HepG2 (cell line): Measurements from ENCODE around the gene CBX5. TPM values are rescaled to one million over a fixed set of nuclear protein-coding genes. Genes with fewer than 3 reads are reported as not detected.
A peak's percentile ranks its signal among the peaks of the same experiment; 100 is the strongest.

ENCODE experiments used
- CBX1 ChIP-seq: IDR thresholded peaks from one replicate; pipeline ENCODE4 v1.6.1; 2016; ENCODE audit warnings: antibody characterized with exemption, low read depth
- CREB3 ChIP-seq: sonication (generic); formaldehyde crosslinking; IDR thresholded peaks from 2 replicates; pipeline ENCODE4 v1.5.0; 2020; ENCODE audit warnings: missing genetic modification reagents
- CSRNP2 ChIP-seq: sonication (generic); formaldehyde crosslinking; conservative IDR thresholded peaks from 2 replicates; pipeline ENCODE4 v1.8.0; 2022; ENCODE audit warnings: low read depth, missing genetic modification reagents
- CTCF ChIP-seq: sonication (generic); formaldehyde crosslinking; IDR thresholded peaks from 2 replicates; pipeline ENCODE4 v1.5.0; 2020; ENCODE audit warnings: mild to moderate bottlenecking, missing genetic modification reagents, moderate library complexity
- FOXA3 ChIP-seq: IDR thresholded peaks from 2 replicates; pipeline ENCODE4 v1.6.1; 2016; ENCODE audit warnings: missing genetic modification reagents, missing compliant biosample characterization
- HES4 ChIP-seq: sonication (generic); formaldehyde crosslinking; IDR thresholded peaks from 2 replicates; pipeline ENCODE4 v1.9.0; 2021; ENCODE audit warnings: mild to moderate bottlenecking, missing genetic modification reagents, borderline replicate concordance
- ONECUT2 ChIP-seq: sonication (generic); formaldehyde crosslinking; IDR thresholded peaks from 2 replicates; pipeline ENCODE4 v1.4.0; 2020; ENCODE audit warnings: missing genetic modification reagents
- POGK ChIP-seq: sonication (generic); formaldehyde crosslinking; conservative IDR thresholded peaks from 2 replicates; pipeline ENCODE4 v1.8.0; 2022; ENCODE audit warnings: mild to moderate bottlenecking, moderate library complexity, missing genetic modification reagents
- PPARG ChIP-seq: conservative IDR thresholded peaks from 2 replicates; pipeline ENCODE4 v1.6.1; 2016; ENCODE audit warnings: missing biosample characterization, missing genetic modification reagents
- RAD51 ChIP-seq: fragments of 450-650 bp; IDR thresholded peaks from 2 replicates; pipeline ENCODE4 v1.6.1; 2016; ENCODE audit warnings: borderline replicate concordance
- TFE3 ChIP-seq: IDR thresholded peaks from 2 replicates; pipeline ENCODE4 v1.6.1; 2016
- ZBTB14 ChIP-seq: sonication (generic); formaldehyde crosslinking; IDR thresholded peaks from 2 replicates; pipeline ENCODE4 v1.4.0; 2020; ENCODE audit warnings: missing genetic modification reagents
- ZBTB2 ChIP-seq: sonication (generic); formaldehyde crosslinking; IDR thresholded peaks from 2 replicates; pipeline ENCODE4 v1.8.0; 2022; ENCODE audit warnings: low read depth, missing genetic modification reagents
- ZMAT3 ChIP-seq: sonication (generic); formaldehyde crosslinking; conservative IDR thresholded peaks from 2 replicates; pipeline ENCODE4 v1.7.0; 2021; ENCODE audit warnings: missing genetic modification reagents
- ZNF12 ChIP-seq: sonication (generic); formaldehyde crosslinking; IDR thresholded peaks from 2 replicates; pipeline ENCODE4 v1.5.0; 2020; ENCODE audit warnings: missing genetic modification reagents
- ZNF296 ChIP-seq: sonication (generic); formaldehyde crosslinking; conservative IDR thresholded peaks from 2 replicates; pipeline ENCODE4 v1.5.0; 2020; ENCODE audit warnings: mild to moderate bottlenecking, missing genetic modification reagents
- ZNF709 ChIP-seq: sonication (generic); formaldehyde crosslinking; IDR thresholded peaks from 2 replicates; pipeline ENCODE4 v1.5.0; 2020; ENCODE audit warnings: mild to moderate bottlenecking, missing genetic modification reagents
- ZNF740 ChIP-seq: sonication (generic); formaldehyde crosslinking; IDR thresholded peaks from 2 replicates; pipeline ENCODE4 v1.4.0; 2020; ENCODE audit warnings: missing genetic modification reagents
- polyA plus RNA-seq, 8 experiments: library from polyadenylated mRNA; depleted of rRNA in 3 of 8; stranded (reverse) in 7 of 8; unstranded in 1 of 8; fragments of >200 nt; fragmentation: Illumina TruSeq in 4 of 8; extraction: Trizol in 4 of 8; gene quantifications; 2 replicates each; pipeline versions ENCODE4 v1.2.1 to v1.2.3, GENCODE V29; 2011 to 2016; ENCODE audit warnings: low read depth in 4 of 8, missing spikeins in 1 of 8, mixed read lengths in 1 of 8; ENCODE audit not compliant: insufficient read depth in 1 of 8
- total RNA-seq, 5 experiments: library from RNA; depleted of rRNA; stranded (reverse); fragments of >200 nt; fragmentation: Illumina TruSeq; extraction: Trizol; gene quantifications; 2 replicates each; pipeline ENCODE4 v1.2.3, GENCODE V29; 2016; ENCODE audit warnings: low read depth in 1 of 5

Gene CBX5
- total and polyA plus RNA-seq, 2 of the 13 experiments (the other 11 are each of a cell fraction or from before 2014, with no cell fraction given), result 16.0 to 22.2 TPM

GRCh38 chr12:54294152-54294952, 14.4 kb upstream of the CBX5 start (continued):
- TF ChIP-seq CREB3, result no peak
- peak; percentile 30; the same call in 1 of the 2 replicates for TF ChIP-seq PPARG
- TF ChIP-seq ZNF12 (CRISPR knock-in tag), result no peak; the same call in 1 of the 2 replicates
- no peak for TF ChIP-seq ZNF709 (CRISPR knock-in tag)
- TF ChIP-seq CTCF (CRISPR knock-in tag), result peak; percentile 93
- TF ChIP-seq ZBTB2 (CRISPR knock-in tag), result no peak
- TF ChIP-seq ZNF740 (CRISPR knock-in tag), result no peak
- TF ChIP-seq ONECUT2 (CRISPR knock-in tag), result no peak
- no peak for TF ChIP-seq CBX1
- TF ChIP-seq TFE3 (CRISPR knock-in tag), result no peak; the same call in 1 of the 2 replicates
- TF ChIP-seq CSRNP2, result no peak
- no peak for TF ChIP-seq ZNF296 (CRISPR knock-in tag)
- no peak for TF ChIP-seq HES4 (CRISPR knock-in tag)
- TF ChIP-seq ZBTB14, result no peak
- TF ChIP-seq FOXA3, result peak; percentile 23; the same call in 1 of the 2 replicates
- 0 out of 2 replicates have a peak, but pooled peaks have one; percentile 44 for TF ChIP-seq ZMAT3
- 0 out of 2 replicates have a peak, but pooled peaks have one; percentile 71 for TF ChIP-seq POGK
- TF ChIP-seq RAD51, result no peak
